ENCODE results near the gene GPS1.

The GPS1 gene

DNA sequence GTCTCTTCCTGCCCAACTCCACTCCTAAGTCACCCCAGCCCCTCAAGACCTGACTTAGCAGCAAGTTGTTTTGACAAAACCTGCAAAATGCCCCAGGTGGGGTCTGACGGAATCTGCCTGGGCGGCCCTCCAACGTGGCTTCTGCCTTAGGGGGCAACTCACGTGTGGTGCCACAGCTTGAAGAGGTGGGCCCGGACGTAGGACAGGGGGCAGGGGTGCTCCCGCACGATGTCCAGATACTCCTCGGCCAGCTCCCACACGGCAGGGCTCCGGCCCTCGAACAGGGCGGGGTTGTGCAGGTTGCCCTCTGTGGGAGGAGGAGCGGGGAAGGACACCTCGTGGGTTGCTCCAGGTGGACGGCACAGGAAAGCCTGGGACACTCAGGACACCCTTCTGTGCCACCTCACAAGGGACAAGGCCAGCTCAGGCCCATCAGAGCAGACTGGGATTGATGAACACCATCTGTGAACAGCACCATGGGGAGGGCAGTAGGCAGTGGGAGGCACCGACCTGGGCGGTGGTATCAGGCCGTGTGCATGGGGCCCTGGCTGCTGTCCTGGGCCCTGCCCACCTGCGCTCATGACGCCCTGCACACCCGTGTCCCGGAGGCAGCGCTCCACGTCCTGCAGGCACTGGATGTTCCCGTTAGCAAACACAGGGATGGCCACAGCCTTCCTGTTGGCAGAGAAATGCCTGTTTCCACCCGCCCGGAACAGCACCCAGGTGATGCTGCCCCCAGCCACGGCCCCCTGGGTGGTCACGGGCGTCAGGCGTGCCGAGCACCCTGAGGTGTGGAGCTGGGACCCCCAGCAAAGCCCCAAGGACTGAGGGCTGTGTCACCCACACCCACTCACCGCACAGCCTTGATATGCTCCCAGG, 9.6 kb downstream of the GPS1 start:
- no peak for DNase-seq

GRCh38 chr17:82062076-82062983, 10.6 kb downstream of the GPS1 start:
- no peak for DNase-seq

DNA sequence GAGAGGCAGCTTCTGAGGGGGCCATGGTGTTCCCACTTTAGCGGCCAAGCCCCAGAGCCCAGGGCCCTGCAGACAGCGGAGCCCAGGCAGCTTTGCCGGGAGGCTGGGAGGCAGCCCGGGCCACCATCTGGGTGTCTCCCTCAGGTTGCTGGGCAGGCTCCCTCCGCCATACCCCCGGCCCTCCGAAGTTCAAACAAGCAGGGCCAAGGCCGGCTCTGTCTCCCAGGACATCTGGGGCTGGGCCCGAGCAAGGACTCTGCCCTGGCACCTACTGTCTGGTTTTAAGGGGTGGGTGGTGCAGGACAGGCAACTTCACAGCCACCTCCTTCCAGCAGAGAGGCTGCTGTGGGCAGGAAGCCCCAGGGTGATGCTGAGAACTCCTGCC, 11.3 kb downstream of the GPS1 start:
- no peak for DNase-seq

GRCh38 chr17:82063424-82064415, 12.0 kb downstream of the GPS1 start:
- no peak for DNase-seq

DNA sequence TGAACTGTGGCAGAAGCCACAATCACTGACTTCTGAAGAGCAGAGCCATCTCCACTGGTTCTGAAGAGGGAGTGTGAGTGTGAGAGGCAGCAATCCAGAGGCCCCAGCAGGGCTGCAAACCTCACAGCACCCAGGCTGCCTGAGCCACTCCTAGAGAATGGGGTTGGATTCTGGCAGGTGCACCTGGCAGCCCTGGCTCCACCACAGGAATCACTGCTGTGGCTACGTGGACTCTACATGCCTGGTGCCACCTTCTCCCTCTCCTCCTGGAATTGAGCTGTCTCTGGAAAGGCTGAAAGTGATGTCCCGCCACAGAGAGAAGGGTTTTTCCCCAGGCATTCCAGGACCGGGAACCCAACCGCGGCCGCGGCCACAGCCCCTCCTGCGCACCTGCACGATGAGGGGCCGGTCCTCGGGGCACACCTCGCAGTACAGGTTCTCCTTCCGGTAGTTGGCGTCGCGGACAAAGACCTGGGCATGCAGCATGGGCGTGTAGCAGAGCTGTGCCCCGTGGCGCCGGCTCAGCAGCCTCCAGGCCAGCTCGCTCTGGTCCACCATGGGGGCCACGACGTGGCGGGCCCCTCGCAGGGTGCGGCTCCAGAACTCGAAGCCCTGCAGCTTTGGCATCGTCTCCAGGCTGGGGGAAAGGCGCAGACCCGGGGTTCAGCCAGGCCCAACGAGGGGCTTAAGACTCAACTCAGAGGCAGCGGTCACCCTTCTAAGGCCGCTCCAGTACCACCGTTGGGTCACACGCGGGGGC, 12.9 kb downstream of the GPS1 start:
- no peak for DNase-seq

DNA sequence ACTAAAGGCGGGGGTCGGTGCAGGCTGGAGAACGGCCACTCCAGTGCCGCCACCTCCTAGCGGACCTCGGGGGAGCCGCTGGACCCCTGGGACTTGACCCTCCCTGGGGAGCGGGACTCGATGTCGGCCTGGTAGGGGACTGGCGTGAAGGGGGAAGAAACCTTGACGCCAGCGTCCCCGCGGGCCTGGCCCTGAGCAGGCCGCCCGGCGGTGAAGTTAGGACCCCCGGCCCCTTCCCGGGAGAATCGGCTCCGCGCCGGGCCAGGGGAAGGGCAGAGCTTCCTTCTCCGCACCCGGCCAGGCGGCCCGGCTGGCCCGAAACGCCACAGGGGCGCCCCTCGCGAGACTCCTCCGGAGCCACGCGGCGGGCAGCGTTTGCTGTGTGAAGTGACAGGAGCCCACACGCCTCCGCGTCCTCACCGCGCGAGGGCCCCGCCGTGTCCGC, 13.5 kb downstream of the GPS1 start:
- DNase-seq = no peak

DNA sequence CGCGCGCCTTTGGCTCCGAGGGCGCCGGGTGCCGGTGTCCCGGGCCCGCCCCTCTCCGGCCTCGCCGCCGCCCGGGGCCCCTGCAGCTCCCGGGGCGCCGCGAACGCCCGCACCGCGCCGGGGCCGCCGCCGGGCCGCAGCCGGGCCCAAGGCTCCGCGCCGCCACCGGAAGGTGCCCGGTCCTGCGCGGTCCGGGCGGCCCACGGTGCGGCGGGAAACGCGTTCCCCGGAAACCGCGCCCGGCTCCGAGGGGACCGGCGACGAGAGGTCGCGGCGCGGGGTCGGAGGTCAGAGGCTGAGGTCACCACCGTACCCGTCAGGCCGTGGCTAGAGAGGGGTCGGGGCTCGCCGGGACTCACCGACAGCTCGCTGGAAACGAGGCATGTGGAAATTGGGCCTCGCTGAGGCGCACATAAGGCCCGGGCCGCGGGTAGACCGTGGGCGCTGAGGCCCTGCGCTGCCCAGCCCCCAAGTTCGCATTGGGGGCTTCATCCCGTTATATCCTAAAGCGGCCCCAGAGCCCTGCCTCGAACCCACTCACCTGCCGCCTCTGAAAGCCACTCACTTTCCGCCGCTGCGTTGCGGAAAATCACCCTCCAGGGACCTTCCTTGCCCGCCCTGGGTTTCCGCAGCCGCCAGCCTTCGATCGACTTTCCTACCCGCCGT, 14.1 kb downstream of the GPS1 start, which contains the start of gene DUS1L:
Gene DUS1L, minus strand, starts transcription at position 167 of the 666 bp plus-strand sequence. CDS start 745 bp downstream, outside the sequence.
- DNase-seq = peak; percentile 90

GRCh38 chr17:82070611-82071010, 18.9 kb downstream of the GPS1 start:
- no peak for DNase-seq

DNA sequence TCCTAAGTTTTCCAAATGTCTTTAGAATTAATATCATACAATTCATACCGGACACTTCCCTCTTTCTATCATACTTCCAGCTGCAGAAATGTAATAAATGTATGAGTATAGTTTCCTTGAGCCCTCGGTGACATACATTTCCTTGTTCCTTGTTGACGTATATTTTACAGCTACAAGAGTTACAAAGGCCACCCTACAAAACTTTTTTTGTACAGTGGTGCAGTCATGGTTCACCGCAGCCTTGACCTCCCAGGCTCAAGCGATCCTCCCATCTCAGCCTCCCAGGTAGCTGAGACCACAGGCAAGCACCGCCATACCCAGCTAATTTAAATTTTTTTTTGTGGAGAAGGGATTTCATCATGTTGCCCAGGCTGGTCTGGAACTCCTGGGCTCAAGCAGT, 21.1 kb downstream of the GPS1 start:
- no peak for DNase-seq

GRCh38 chr17:82073446-82073845, 21.7 kb downstream of the GPS1 start:
- DNase-seq = no peak

GRCh38 chr17:82076018-82076784, 24.5 kb downstream of the GPS1 start:
- DNase-seq = no peak

DNA sequence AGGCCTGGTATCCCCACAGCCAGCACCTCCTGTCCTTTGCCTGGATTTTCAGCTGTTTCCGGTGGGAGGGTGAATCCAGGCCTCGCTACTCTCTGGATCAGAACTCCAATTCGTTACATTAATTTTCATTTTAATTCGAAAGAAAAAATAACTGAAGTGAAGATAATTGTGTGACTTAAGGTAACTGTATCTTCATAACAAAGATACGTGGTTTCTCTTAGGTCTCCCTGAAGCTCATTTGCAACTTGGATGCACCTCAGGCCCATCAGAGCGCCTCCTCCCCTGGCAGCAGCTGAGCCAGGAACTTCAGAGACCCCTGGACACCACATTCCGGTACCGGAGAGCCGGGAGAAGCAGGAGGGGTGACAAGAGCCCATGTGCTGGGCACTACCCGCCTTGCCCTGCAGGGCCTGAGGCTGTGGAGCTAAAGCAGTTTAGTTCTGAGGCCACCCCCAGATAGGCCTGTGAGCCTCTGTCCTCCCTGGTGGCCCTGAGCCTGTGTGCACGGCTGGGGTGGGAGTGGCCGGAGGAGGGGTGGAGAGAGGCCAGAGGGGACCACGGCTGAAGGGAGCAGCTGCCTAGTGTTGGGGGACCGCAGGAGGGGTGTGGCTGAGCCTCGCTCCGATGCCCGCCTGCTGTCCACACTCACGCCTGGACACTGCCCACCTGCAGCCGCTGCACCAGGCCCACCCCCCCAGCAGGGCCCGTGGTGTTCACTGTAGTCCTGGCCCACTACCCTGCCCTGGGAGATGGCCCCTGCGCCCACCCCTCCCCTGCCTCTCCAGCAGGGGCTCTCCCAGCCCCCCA, 25.3 kb downstream of the GPS1 start:
- no peak for DNase-seq

DNA sequence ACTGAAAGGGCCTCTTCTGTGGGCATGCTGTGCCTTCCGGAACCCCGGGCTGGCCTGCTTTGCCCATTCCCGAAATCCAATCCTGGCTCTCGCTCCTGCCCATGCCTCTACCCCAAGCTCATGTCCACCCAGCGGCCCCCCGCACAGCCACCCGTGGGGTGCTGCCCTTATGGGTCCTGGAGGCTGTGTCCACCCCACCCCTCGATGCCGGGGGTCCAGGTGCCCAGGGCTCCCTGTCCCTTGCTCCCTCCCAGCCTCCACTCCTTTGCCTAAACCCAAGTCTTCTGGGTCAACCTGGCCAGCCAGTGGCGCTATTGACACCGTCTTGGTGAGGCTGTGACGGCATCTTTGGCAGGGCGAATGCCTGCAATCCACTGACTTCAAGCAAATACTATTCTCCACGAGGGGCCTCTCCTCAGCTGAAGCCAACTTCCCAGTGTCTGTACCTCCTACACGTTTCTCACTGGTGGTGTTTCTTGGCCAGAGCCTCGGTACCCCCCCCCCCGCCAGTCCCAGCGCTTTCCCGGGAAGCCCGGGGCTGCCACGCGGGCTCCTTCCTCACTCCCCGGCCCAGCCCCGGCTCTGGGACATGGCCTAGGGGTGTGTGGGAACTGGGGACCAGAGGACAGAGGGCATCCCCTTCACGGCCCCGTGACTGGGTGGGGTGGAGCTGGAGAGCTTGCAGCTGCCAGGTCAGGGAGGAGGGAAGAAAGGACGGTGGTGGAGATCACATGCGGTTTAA, 26.1 kb downstream of the GPS1 start:
- no peak for DNase-seq

DNA sequence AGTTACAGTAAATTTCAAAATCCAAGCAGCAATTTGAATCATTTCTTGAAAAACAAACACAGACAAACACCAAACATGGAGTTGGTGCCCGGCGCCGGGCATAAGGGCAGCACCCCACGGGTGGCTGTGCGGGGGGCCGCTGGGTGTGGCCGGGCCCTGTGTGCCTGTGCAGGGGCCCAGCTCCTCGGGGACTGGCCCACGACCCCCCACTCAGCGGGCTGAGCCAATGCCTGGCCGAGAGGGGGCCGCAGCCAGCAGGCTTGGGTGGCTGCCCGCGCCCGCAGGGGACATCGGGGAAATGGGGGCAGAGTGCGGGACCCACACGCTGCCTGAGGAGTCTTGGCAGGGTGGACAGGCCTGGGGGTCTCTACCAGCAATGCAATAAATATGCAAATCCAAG, 26.7 kb downstream of the GPS1 start:
- DNase-seq = no peak

- DNase-seq = no peak
Observed at GRCh38 chr17:82079001-82079677, 27.4 kb downstream of the GPS1 start.

DNA sequence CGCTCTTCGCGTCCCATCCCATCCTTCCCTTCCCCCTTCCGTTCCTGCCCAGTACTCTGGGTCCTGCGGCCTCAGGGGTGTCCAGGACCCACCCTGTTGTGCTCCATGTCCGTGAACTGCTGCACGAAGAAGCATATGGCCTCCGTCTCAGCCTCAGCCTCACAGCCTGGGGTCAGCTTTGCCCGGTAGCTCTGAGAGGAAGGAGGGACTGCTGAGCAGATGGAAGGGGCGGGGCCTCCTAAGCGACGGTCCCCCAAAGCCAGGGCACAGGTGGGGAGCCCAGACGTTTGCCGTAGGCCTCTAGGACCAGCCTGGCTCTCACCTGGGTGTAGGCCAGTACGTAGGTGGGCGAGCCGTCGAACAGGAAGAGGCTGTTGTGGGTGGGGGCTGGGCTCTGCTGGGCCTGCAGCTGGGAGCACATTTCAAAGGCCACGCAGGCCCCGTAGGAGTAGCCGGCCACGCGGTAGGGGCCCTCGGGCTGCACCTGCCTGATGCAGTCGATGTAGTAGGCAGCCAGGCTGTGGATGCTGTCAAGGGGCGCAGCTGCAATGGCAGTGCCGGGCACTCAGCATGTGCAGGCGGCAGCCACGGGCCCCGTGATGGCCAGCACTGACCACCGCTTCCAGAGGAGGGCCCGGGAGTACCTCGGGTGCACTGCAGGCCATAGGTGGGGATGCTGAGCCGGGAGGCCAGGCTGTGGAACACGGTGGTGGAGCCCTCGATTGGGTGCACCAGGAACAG, 28.5 kb downstream of the GPS1 start:
- DNase-seq = no peak

GRCh38 chr17:82080789-82081464, 29.2 kb downstream of the GPS1 start:
- no peak for DNase-seq
